Esophagus muscularis mucosa (tissue), 4 donors: ENCODE data around the gene MBOAT2. TPM values are rescaled to one million over a fixed set of nuclear protein-coding genes. Genes with fewer than 3 reads are reported as not detected.

ENCODE experiments used
- DNase-seq: peaks from one replicate; pipeline ENCODE4 v3.0.0-alpha.2; 2017; ENCODE audit errors: extremely low spot score
- H3K27ac ChIP-seq, 4 donors: fragments of 200-600 bp; sonication (generic); replicated peaks in 1 of 4; 1 replicate in 3 of 4; 2 replicates in 1 of 4; pipeline ENCODE4 v1.5.1; 2016 to 2019; ENCODE audit warnings: mild to moderate bottlenecking in 1 of 4
- H3K27me3 ChIP-seq, 4 donors: fragments of 200-600 bp; sonication (generic); one replicate each; pipeline versions ENCODE4 v1.5.1 to v1.6.0; 2016 to 2019
- H3K36me3 ChIP-seq, 4 donors: fragments of 200-600 bp; sonication (generic); one replicate each; pipeline ENCODE4 v1.5.1; 2016 to 2019
- H3K4me1 ChIP-seq, 4 donors: fragments of 200-600 bp; sonication (generic); one replicate each; pipeline ENCODE4 v1.5.1; 2016 to 2019
- H3K4me3 ChIP-seq, 4 donors: fragments of 200-600 bp; sonication (generic); 1 replicate in 2 of 4; 2 replicates in 2 of 4; pipeline ENCODE4 v1.5.1; 2016 to 2019; ENCODE audit warnings: mild to moderate bottlenecking in 4 of 4, moderate library complexity in 1 of 4
- H3K9me3 ChIP-seq, 4 donors: fragments of 200-600 bp; sonication (generic); 1 replicate in 3 of 4; 2 replicates in 1 of 4; pipeline ENCODE4 v1.5.1; 2016 to 2019
- EP300 ChIP-seq: sonication (generic); formaldehyde crosslinking; IDR thresholded peaks from one replicate; pipeline ENCODE4 v1.6.1; 2017; ENCODE audit warnings: antibody characterized with exemption
- POLR2A ChIP-seq: fragments of 450-650 bp; IDR thresholded peaks from one replicate; pipeline ENCODE4 v1.6.1; 2017; ENCODE audit warnings: antibody characterized with exemption, moderate library complexity, mild to moderate bottlenecking, low read depth
- POLR2AphosphoS5 ChIP-seq, 2 donors: sonication (generic); formaldehyde crosslinking; IDR thresholded peaks; one replicate each; pipeline ENCODE4 v1.6.1; 2017; ENCODE audit warnings: antibody characterized with exemption in 2 of 2
- WGBS: methylation state at CpG from one replicate; pipeline ENCODE4 v1.1.5; 2018; 5-methylcytosine and 5-hydroxymethylcytosine counted together
- intact Hi-C: fragments of 100-400 bp; cut with DNase I; formaldehyde crosslinking; loops from one replicate; pipeline ENCODE4 v1.15.1; 2023
- total RNA-seq, 4 donors: library from RNA; depleted of rRNA; stranded (reverse); fragments of >200 nt; gene quantifications; one replicate each; pipeline versions ENCODE4 v1.1.0 to v1.2.1, GENCODE V29; 2016
- TF ChIP-seq, protein P1 (sequence below), 3 experiments: fragments of 200-600 bp in 2 of 3; fragments of 450-650 bp in 1 of 3; sonication (generic) in 2 of 3; IDR thresholded peaks; one replicate each; pipeline ENCODE4 v1.5.1; 2017 to 2019; ENCODE audit warnings: antibody characterized with exemption in 3 of 3, mild to moderate bottlenecking in 2 of 3, moderate library complexity in 1 of 3

The MBOAT2 gene
- total RNA-seq, 4 donors from 2014 or later: 14.1 to 19.9 (median 17.0) TPM

GRCh38 chr2:8855010-8855409 is 148.5 kb downstream of the MBOAT2 start:
- WGBS: 96% methylated on average over 3 of the region's 3 CpGs
- no peak for DNase-seq
- peaks cover 0 to 10% (median 0%) of the 10 kb centered on the region in 4 donors for H3K36me3 ChIP-seq
- no peak overlapping the region for H3K4me3 ChIP-seq
- no peaks in the 10 kb centered on the region for H3K4me1 ChIP-seq
- TF ChIP-seq POLR2A: no peak
- TF ChIP-seq, protein P1, sequence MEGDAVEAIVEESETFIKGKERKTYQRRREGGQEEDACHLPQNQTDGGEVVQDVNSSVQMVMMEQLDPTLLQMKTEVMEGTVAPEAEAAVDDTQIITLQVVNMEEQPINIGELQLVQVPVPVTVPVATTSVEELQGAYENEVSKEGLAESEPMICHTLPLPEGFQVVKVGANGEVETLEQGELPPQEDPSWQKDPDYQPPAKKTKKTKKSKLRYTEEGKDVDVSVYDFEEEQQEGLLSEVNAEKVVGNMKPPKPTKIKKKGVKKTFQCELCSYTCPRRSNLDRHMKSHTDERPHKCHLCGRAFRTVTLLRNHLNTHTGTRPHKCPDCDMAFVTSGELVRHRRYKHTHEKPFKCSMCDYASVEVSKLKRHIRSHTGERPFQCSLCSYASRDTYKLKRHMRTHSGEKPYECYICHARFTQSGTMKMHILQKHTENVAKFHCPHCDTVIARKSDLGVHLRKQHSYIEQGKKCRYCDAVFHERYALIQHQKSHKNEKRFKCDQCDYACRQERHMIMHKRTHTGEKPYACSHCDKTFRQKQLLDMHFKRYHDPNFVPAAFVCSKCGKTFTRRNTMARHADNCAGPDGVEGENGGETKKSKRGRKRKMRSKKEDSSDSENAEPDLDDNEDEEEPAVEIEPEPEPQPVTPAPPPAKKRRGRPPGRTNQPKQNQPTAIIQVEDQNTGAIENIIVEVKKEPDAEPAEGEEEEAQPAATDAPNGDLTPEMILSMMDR (IDR thresholded peaks at IDR 0.05): no peak
- no peak for TF ChIP-seq POLR2AphosphoS5 (IDR thresholded peaks at IDR 0.05)
- TF ChIP-seq EP300: no peak
- no peaks in the 10 kb centered on the region for H3K27me3 ChIP-seq
- intact Hi-C loops: no loop called here
- H3K9me3 ChIP-seq: no peaks in the 10 kb centered on the region
- no peak overlapping the region for H3K27ac ChIP-seq

GRCh38 chr2:8853426-8853825 is 150.1 kb downstream of the MBOAT2 start:
- no peaks in the 10 kb centered on the region for H3K9me3 ChIP-seq
- no peaks in the 10 kb centered on the region for H3K27me3 ChIP-seq
- intact Hi-C loops: no loop called here
- DNase-seq: no peak
- 94% methylated on average over 4 of the region's 4 CpGs for WGBS
- peaks cover 0 to 8% (median 0%) of the 10 kb centered on the region in 4 donors for H3K36me3 ChIP-seq
- TF ChIP-seq EP300: no peak
- no peaks in the 10 kb centered on the region for H3K4me1 ChIP-seq
- H3K4me3 ChIP-seq: no peak overlapping the region
- no peak overlapping the region for H3K27ac ChIP-seq

GRCh38 chr2:8851811-8852560 is 151.5 kb downstream of the MBOAT2 start:
- H3K27me3 ChIP-seq: no peaks in the 10 kb centered on the region
- intact Hi-C loops: no loop called here
- WGBS: 75% methylated on average over 10 of the region's 10 CpGs
- TF ChIP-seq POLR2A (no peak), EP300 (no peak), POLR2AphosphoS5 (IDR thresholded peaks at IDR 0.05) (no peak)
- TF ChIP-seq, protein P1 (IDR thresholded peaks at IDR 0.05): no peak
- H3K27ac ChIP-seq: no peak overlapping the region
- no peaks in the 10 kb centered on the region for H3K4me1 ChIP-seq
- DNase-seq: no peak
- H3K36me3 ChIP-seq: no peaks in the 10 kb centered on the region
- H3K9me3 ChIP-seq: no peaks in the 10 kb centered on the region
- no peak overlapping the region for H3K4me3 ChIP-seq

GRCh38 chr2:8850845-8851487 is 152.5 kb downstream of the MBOAT2 start:
- WGBS: 87% methylated on average over 8 of the region's 8 CpGs
- TF ChIP-seq, protein P1 (IDR thresholded peaks at IDR 0.05): no peak
- TF ChIP-seq POLR2AphosphoS5 (IDR thresholded peaks at IDR 0.05) (no peak), POLR2A (no peak), EP300 (no peak)
- no peaks in the 10 kb centered on the region for H3K27me3 ChIP-seq

DNA sequence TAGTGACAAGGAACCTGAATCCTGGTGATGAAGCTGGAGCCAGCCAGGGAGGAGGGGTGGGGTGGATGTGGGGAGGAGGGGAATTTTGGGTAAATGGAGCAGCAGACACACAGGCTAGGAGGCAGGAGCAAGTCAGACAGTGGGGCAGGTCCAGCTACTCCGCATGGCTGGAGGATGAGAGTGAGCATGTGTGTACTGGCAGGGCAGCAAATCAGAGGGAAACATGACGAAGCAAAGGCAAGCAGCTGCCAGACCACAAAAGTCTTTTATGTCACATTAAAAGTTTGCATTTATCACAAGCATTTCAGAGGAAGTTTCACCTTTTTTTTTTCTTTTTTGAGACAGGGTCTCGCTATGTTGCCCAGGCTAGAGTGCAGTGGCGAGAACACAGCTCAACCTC is 154.2 kb downstream of the MBOAT2 start:
- Histone ChIP-seq H3K4me1 (no peaks in the 10 kb centered on the region), H3K27me3 (peaks cover 0 to 9% (median 0%) of the 10 kb centered on the region in 4 donors), H3K36me3 (no peaks in the 10 kb centered on the region), H3K27ac (no peak overlapping the region), H3K4me3 (no peak overlapping the region), H3K9me3 (no peaks in the 10 kb centered on the region)
- intact Hi-C loops: no loop called here
- TF ChIP-seq, protein P1 (IDR thresholded peaks at IDR 0.05): no peak
- no peak for TF ChIP-seq POLR2AphosphoS5 (IDR thresholded peaks at IDR 0.05)
- no peak for TF ChIP-seq POLR2A
- no peak for TF ChIP-seq EP300
- no peak for DNase-seq
- WGBS: 74% methylated on average over 4 of the region's 4 CpGs

More at GRCh38 chr2:8850845-8851487, 152.5 kb downstream of the MBOAT2 start:
- no peaks in the 10 kb centered on the region for H3K36me3 ChIP-seq
- H3K4me1 ChIP-seq: no peaks in the 10 kb centered on the region
- H3K27ac ChIP-seq: no peak overlapping the region
- no peaks in the 10 kb centered on the region for H3K9me3 ChIP-seq
- DNase-seq: no peak
- intact Hi-C loops: no loop called here
- no peak overlapping the region for H3K4me3 ChIP-seq
